WERI-Rb-1 (cell line): ENCODE data around the gene TMEM41A.

ENCODE experiments used
- DNase-seq: peaks from one replicate; pipeline ENCODE4 v3.0.0-alpha.2; 2020
- H3K27ac ChIP-seq: fragments of 250-450 bp; sonication (Bioruptor Pico); 2 replicates; pipeline ENCODE4 v1.5.1; 2020; ENCODE audit warnings: mild to moderate bottlenecking, moderate library complexity
- H3K27me3 ChIP-seq: fragments of 250-450 bp; sonication (Bioruptor Pico); 2 replicates; pipeline ENCODE4 v1.5.1; 2021; ENCODE audit warnings: mild to moderate bottlenecking, low read depth, moderate library complexity; ENCODE audit not compliant: insufficient read depth, severe bottlenecking
- H3K36me3 ChIP-seq: fragments of 250-450 bp; sonication (Bioruptor Pico); 2 replicates; pipeline ENCODE4 v1.5.1; 2020; ENCODE audit warnings: mild to moderate bottlenecking, moderate library complexity
- H3K4me3 ChIP-seq: 2 replicates; pipeline ENCODE4 v1.5.1; 2011; ENCODE audit warnings: low read depth, mild to moderate bottlenecking, control low read depth, low read length
- H3K9me3 ChIP-seq: fragments of 250-450 bp; sonication (Bioruptor Pico); 2 replicates; pipeline ENCODE4 v1.5.1; 2021; ENCODE audit warnings: mild to moderate bottlenecking, moderate library complexity; ENCODE audit not compliant: severe bottlenecking
- CTCF ChIP-seq: IDR thresholded peaks from 2 replicates; pipeline ENCODE4 v1.5.1; 2011; ENCODE audit warnings: low read depth, mild to moderate bottlenecking, control low read depth, inconsistent platforms, low read length

TMEM41A gene

GRCh38 chr3:185519021-185519420 lies 20.2 kb upstream of the TMEM41A start:
- H3K9me3 ChIP-seq, result no peaks in the 10 kb centered on the region
- no peak for DNase-seq
- H3K27me3 ChIP-seq, result no peaks in the 10 kb centered on the region
- no peaks in the 10 kb centered on the region for H3K36me3 ChIP-seq
- no peak; the same call in 1 of the 2 replicates for TF ChIP-seq CTCF
- H3K27ac ChIP-seq, result no peak overlapping the region
- H3K4me3 ChIP-seq, result no peak overlapping the region

GRCh38 chr3:185517387-185518130 lies 18.7 kb upstream of the TMEM41A start:
- Histone ChIP-seq H3K4me3 (no peak overlapping the region), H3K36me3 (no peaks in the 10 kb centered on the region), H3K27ac (no peak overlapping the region), H3K27me3 (no peaks in the 10 kb centered on the region), H3K9me3 (no peaks in the 10 kb centered on the region)
- no peak for DNase-seq
- no peak for TF ChIP-seq CTCF

- no peaks in the 10 kb centered on the region for H3K36me3 ChIP-seq
- no peak overlapping the region for H3K4me3 ChIP-seq
- no peak for TF ChIP-seq CTCF
- H3K9me3 ChIP-seq, result no peaks in the 10 kb centered on the region
- no peak overlapping the region for H3K27ac ChIP-seq
- DNase-seq, result no peak
- no peaks in the 10 kb centered on the region for H3K27me3 ChIP-seq
These were observed 12.9 kb upstream of the TMEM41A start for GRCh38 chr3:185511711-185512110.

GRCh38 chr3:185508335-185508991 lies 9.6 kb upstream of the TMEM41A start:
- no peak overlapping the region for H3K27ac ChIP-seq
- TF ChIP-seq CTCF, result no peak
- no peaks in the 10 kb centered on the region for H3K27me3 ChIP-seq
- H3K4me3 ChIP-seq, result no peak overlapping the region
- no peaks in the 10 kb centered on the region for H3K36me3 ChIP-seq
- no peak for DNase-seq
- no peaks in the 10 kb centered on the region for H3K9me3 ChIP-seq

GRCh38 chr3:185507883-185508282 lies 9.0 kb upstream of the TMEM41A start:
- H3K27ac ChIP-seq, result no peak overlapping the region
- no peak for DNase-seq

More at GRCh38 chr3:185507883-185508282, 9.0 kb upstream of the TMEM41A start:
- no peak for TF ChIP-seq CTCF
- Histone ChIP-seq H3K9me3 (no peaks in the 10 kb centered on the region), H3K36me3 (no peaks in the 10 kb centered on the region), H3K4me3 (no peak overlapping the region), H3K27me3 (no peaks in the 10 kb centered on the region)
